ENCODE measurements around the gene POU6F2.
A peak's percentile ranks its signal among the peaks of the same experiment; 100 is the strongest.
"Not testable (repeated sequence)": the region's sequence is repeated elsewhere in the genome, so short reads cannot be mapped to it uniquely, and the experiment has no call there.

POU6F2 gene

GRCh38 chr7:38977685-38978084 lies at the start of gene POU6F2:
Gene POU6F2, plus strand, starts transcription at chr7:38977909. Its CDS starts 45 bp downstream, at chr7:38977954.
- no peak for DNase-seq (ENCODE audit: low read depth in 1 of 2, low spot score in 1 of 2)

- DNase-seq (ENCODE audit: low read depth in 1 of 2, low spot score in 1 of 2), result no peak
Measured at GRCh38 chr7:38928506-38928905, 49.2 kb upstream of the POU6F2 start.

GRCh38 chr7:38929460-38930171 lies 48.1 kb upstream of the POU6F2 start:
- DNase-seq (ENCODE audit: low read depth in 1 of 2, low spot score in 1 of 2), result no peak

DNA sequence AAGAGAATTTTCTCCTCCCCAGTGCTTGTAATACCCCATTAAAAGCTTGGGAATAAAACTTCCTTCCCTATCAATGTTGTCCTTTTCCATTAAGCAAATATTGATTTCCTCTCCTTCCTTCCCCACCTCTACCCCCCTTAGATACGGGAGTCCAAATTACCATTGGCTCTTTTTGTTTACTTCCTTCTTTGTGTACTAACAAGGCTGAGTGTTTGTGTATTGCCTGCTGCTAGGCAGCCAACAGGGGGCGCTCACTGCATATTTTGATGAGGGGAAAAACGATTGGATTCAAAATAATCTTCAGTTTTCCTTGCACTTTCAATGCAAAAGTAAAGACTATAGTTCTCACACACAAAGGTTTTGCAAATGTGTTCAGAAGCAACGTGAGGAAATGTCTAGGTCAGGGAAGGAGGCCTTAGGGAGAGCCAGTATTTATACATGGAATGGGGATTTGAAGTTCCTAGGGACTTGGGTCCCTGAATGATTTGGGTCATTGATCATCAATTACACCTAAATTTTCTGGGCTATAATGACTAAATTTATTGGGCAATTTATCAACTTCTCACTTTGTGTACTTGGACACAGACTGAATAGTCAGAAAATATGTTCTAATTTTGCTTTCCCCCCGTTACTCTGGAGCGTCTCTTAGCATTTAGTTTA lies 45.1 kb upstream of the POU6F2 start:
- peak in 1 of 2 donors; percentile 24 for DNase-seq (ENCODE audit: low read depth in 1 of 2, low spot score in 1 of 2)

GRCh38 chr7:38934051-38934450 lies 43.7 kb upstream of the POU6F2 start:
- DNase-seq (ENCODE audit: low read depth in 1 of 2, low spot score in 1 of 2), result no peak

DNA sequence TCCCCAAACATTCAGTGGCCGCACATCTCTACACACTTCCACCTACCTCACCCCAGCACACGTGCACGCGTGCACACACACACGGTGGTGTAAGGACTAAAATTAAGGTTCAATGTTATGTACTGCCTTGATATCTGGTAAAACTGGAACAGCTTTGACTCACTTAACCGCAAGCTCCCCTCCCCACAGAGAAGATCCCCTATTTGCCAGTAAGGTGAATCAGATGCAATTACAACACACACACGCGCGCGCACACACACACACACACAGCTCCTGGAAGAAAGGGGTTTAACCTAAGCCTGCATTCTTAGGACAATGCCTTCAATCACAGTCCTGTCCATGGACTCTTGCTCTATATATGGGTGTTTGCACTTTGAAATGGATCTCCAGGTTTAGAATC lies 43.2 kb upstream of the POU6F2 start:
- DNase-seq (ENCODE audit: low read depth in 1 of 2, low spot score in 1 of 2), result no peak

DNA sequence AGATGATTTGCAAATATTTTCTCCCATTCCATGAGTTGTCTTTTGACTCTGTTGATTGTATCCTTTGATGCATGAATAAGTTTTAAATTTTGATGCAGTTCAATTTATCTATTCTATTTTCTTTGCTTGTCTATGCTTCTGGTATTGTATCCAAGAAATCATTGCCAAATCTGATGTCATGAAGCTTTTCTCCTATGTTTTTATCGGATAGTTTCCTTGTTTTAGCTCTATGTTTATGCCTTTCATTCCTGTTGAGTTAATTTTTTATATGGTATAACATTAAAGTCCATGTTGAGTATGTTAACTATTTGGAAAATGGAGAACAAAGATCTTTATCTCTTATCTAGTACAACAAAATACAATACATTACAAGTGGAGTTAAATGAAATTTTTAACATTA lies 41.1 kb upstream of the POU6F2 start:
- no peak for DNase-seq (ENCODE audit: low read depth in 1 of 2, low spot score in 1 of 2)

DNA sequence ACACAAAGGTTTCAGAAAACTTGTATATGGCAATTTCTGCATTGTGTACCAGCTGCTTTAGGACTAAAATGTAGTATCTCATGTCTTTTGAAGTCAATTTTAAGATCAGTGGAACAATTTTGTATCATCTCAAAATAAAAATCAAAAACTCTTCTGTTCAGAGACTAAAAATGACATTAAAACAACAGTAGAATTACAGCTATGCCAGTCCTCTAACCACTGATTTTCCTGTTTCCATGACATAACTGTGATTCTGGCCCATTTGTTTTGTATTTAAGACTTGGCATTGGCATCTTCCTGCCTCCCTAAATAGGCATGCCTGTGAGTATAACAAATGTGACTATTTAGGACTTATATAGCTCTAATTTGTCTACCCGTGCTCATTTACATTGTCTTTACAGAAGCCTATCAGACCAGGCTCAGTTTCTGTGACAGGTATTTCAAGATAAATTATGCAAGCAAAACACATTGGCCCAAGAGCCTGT lies 39.7 kb upstream of the POU6F2 start:
- no peak for DNase-seq (ENCODE audit: low read depth in 1 of 2, low spot score in 1 of 2)

DNA sequence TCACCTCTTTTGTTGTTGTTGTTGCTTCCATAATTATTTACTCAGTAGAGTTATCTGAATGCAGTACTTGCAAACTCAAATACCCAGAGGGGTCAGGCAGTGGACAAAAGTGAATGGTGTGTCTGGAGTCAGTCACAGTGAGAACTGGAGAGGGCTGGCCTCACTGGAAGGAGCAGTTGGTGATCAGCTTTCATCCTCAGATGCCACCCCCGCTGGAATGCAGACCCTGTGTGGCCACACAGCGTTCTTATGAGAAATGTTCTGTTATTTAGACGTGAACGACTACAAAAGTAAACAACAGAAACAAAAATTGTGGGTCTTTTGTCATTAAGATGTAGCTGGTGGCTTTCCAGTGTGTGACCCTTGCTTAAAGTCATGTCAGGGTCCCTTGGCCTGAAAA lies 39.1 kb upstream of the POU6F2 start:
- DNase-seq (ENCODE audit: low read depth in 1 of 2, low spot score in 1 of 2), result no peak

- no peak for DNase-seq (ENCODE audit: low read depth in 1 of 2, low spot score in 1 of 2)
Measured at GRCh38 chr7:38940774-38941173, 36.9 kb upstream of the POU6F2 start.

- no peak for DNase-seq (ENCODE audit: low read depth in 1 of 2, low spot score in 1 of 2)
Measured at GRCh38 chr7:38942431-38943051, 35.2 kb upstream of the POU6F2 start.

DNA sequence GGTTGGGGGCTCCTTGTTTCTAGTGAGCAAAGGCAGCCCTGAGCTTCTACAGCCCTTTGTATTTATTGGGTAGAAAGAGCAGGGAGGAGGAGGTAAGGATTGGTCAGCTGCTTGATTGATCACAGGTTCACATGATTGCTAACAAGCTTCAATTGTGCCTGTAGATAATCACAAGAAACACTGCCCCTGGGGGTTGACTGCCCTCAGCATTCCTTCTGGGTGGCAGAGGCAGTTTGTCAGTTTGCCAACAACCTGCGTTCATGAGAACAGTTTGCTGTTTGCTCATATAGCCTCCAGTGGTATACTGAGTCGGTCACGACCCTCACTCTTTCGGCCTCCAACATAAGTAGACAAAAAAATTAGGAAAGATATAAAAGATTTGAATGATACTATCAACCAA lies 30.2 kb upstream of the POU6F2 start:
- DNase-seq (ENCODE audit: low read depth in 1 of 2, low spot score in 1 of 2), result not testable (repeated sequence)

DNA sequence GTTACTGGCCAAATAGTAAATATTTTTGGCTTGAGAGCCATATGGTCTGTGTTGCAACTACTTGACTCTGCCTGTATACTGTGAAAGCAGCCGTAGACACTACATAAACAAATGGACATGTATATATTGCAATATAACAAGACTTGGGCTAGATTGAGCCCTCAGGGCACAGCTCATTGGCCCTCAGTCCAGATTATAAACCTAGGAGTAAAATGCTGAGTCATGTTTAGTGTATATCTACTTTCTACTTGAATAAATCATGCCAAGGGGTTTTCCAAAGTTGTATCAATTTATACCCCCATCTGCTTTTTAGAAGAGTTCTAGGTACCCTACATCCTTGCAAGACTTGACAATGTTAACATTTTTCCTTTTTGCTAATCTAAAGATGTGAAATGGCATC lies 27.4 kb upstream of the POU6F2 start:
- DNase-seq (ENCODE audit: low read depth in 1 of 2, low spot score in 1 of 2), result no peak

DNA sequence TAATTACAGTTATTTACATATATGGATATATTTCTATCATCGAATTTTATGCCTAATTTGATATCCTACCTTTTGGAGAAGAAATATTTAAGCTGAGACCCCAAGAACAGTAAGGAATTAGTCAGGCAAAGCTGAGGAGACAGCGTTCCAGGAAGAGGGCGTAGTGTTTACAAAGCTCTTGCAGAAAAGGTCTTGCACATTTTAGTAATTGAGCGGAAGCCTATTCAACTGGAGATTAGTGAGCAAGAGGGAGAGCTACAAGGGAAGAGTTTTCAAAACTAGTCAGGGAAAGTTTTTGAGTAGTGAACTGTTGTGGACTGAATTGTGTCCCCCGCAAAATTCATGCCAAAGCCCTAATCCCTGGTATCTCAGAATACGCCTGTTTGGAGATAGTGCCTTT lies 26.5 kb upstream of the POU6F2 start:
- no peak for DNase-seq (ENCODE audit: low read depth in 1 of 2, low spot score in 1 of 2)

DNA sequence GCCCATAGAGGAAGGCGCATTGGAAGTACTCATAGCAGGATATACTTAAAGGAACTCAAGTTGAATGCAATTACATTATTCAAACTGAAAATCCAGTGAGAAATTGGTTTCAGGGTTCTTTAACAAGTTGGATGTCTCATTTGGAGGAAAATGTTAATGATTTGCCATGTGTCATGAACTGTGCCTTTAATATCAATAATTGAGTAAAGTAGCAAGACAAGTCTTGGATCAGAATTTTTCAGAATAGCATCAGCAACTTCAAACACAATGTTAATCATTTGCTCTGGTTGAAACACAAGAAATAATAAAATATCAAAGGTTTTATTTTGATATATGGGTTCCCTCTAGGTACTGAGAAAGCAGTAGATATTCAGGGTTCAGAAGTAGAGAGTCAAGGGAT lies 24.5 kb upstream of the POU6F2 start:
- no peak for DNase-seq (ENCODE audit: low read depth in 1 of 2, low spot score in 1 of 2)

DNA sequence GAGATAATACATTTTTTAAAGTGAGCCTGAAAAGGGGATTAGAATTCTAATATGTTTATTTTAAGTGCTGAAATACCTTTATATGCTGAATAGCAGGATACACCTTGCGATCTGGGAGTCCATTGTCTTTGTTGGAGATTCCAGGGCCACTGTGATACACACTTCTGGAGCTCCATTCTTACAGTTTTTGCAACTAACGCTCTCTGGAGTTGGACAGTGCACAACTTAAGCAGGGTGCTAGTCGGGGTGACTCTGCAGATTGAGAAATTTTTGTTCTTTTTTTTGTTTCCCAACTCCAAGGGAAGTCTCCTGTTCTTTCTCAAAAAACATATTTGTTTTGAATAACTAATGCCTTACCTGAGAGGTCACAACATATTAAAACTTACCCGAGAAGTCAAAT lies 23.7 kb upstream of the POU6F2 start:
- no peak for DNase-seq (ENCODE audit: low read depth in 1 of 2, low spot score in 1 of 2)

DNA sequence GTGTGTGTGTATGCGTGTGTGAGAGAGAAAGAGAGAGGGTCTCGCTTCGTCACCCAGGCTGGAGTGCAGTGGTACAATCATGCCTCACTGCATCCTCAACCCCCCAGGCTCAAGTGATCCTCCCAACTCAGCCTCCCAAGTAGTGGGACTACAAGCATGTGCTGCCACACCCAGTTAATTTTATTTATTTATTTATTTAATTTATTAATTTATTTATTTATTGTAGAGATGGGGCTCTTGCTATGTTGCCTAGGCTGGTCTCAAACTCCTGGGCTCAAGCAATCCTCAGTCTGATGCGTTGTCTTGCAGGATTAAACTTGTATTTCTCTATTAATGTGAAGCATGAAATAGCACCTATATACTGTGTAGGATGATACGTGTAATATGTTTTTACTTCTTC lies 21.8 kb upstream of the POU6F2 start:
- DNase-seq (ENCODE audit: low read depth in 1 of 2, low spot score in 1 of 2), result no peak

- no peak for DNase-seq (ENCODE audit: low read depth in 1 of 2, low spot score in 1 of 2)
Measured at GRCh38 chr7:38962028-38962427, 15.7 kb upstream of the POU6F2 start.

GRCh38 chr7:38964921-38965320 lies 12.8 kb upstream of the POU6F2 start:
- no peak for DNase-seq (ENCODE audit: low read depth in 1 of 2, low spot score in 1 of 2)

- no peak for DNase-seq (ENCODE audit: low read depth in 1 of 2, low spot score in 1 of 2)
Measured at GRCh38 chr7:38973760-38974159, 3.9 kb upstream of the POU6F2 start.

GRCh38 chr7:38975944-38976392 lies 1.7 kb upstream of the POU6F2 start:
- DNase-seq (ENCODE audit: low read depth in 1 of 2, low spot score in 1 of 2), result no peak

GRCh38 chr7:38978491-38978890 lies 782 bp downstream of the POU6F2 start:
- no peak for DNase-seq (ENCODE audit: low read depth in 1 of 2, low spot score in 1 of 2)
